Keratinocyte (primary cell): ENCODE results near the gene NPSR1.

ENCODE experiments used
- CTCF ChIP-seq, 3 experiments: IDR thresholded peaks in 1 of 3; conservative IDR thresholded peaks in 1 of 3; optimal IDR thresholded peaks in 1 of 3; 2 replicates in 2 of 3; 3 replicates in 1 of 3; pipeline versions ENCODE3 to v1.5.1; 2011; ENCODE audit warnings: low read length in 3 of 3, mild to moderate bottlenecking in 3 of 3, moderate library complexity in 2 of 3, control low read depth in 1 of 3, inconsistent platforms in 1 of 3; ENCODE audit not compliant: insufficient read depth in 2 of 3; ENCODE audit errors: extremely low read depth in 1 of 3
- EZH2 ChIP-seq: IDR thresholded peaks from one replicate; pipeline ENCODE4 v1.6.1; 2012; ENCODE audit warnings: inconsistent platforms, mild to moderate bottlenecking, low read length, moderate library complexity

- TF ChIP-seq EZH2 (no peak), CTCF (optimal IDR thresholded peaks at IDR 0.05 in 1 of 3, IDR thresholded peaks at IDR 0.05 in 1 of 3, conservative IDR thresholded peaks at IDR 0.05 in 1 of 3; ENCODE audit: extremely low read depth in 1 of 3, insufficient read depth in 2 of 3, low read length in 3 of 3) (no peak)
Observed at GRCh38 chr7:34751725-34752643, 94.0 kb downstream of the NPSR1 start.
